NCI-H1092 treated with DMSO at 0.1 percent for 48 hours (cell line): Measurements from ENCODE around the gene L3MBTL2.
A peak's percentile ranks its signal among the peaks of the same experiment; 100 is the strongest.
"Not testable (repeated sequence)": the region's sequence is repeated elsewhere in the genome, so short reads cannot be mapped to it uniquely, and the experiment has no call there.

Experiments
- DNase-seq: peaks from one replicate; lab custom pipeline; 2025; lab: John Stamatoyannopoulos, UW

Gene L3MBTL2

GRCh38 chr22:41204992-41205900 is at the start of gene L3MBTL2:
Gene L3MBTL2, plus strand, starts transcription at chr22:41205312. Its CDS starts 51 bp downstream, at chr22:41205363.
- DNase-seq: peak; percentile 96

GRCh38 chr22:41157083-41157482 is 48.0 kb upstream of the L3MBTL2 start:
- DNase-seq: no peak

GRCh38 chr22:41169157-41169556 is 36.0 kb upstream of the L3MBTL2 start:
- no peak for DNase-seq

- no peak for DNase-seq
These were observed 33.1 kb upstream of the L3MBTL2 start for GRCh38 chr22:41171996-41172395.

GRCh38 chr22:41175546-41175945 is 29.6 kb upstream of the L3MBTL2 start:
- DNase-seq: no peak

- DNase-seq: no peak
These were observed 28.0 kb upstream of the L3MBTL2 start for GRCh38 chr22:41177040-41177621.

- no peak for DNase-seq
These were observed 27.3 kb upstream of the L3MBTL2 start for GRCh38 chr22:41177622-41178424.

GRCh38 chr22:41178425-41178975 is 26.6 kb upstream of the L3MBTL2 start:
- no peak for DNase-seq

GRCh38 chr22:41180362-41180761 is 24.8 kb upstream of the L3MBTL2 start:
- DNase-seq: not testable (repeated sequence)

GRCh38 chr22:41180926-41181325 is 24.2 kb upstream of the L3MBTL2 start:
- DNase-seq: no peak

GRCh38 chr22:41181349-41182241 is 23.5 kb upstream of the L3MBTL2 start:
- no peak for DNase-seq

- DNase-seq: no peak
These were observed 20.4 kb upstream of the L3MBTL2 start for GRCh38 chr22:41184679-41185078.

GRCh38 chr22:41191467-41191866 is 13.6 kb upstream of the L3MBTL2 start:
- no peak for DNase-seq

- DNase-seq: no peak
These were observed 11.3 kb upstream of the L3MBTL2 start for GRCh38 chr22:41193829-41194228.

GRCh38 chr22:41197038-41197972 is 7.8 kb upstream of the L3MBTL2 start:
- peak; percentile 78 for DNase-seq

GRCh38 chr22:41198027-41198580 is 7.0 kb upstream of the L3MBTL2 start:
- no peak for DNase-seq

- DNase-seq: no peak
These were observed 4.0 kb upstream of the L3MBTL2 start for GRCh38 chr22:41201141-41201540.

GRCh38 chr22:41203118-41203517 is 2.0 kb upstream of the L3MBTL2 start:
- DNase-seq: no peak

GRCh38 chr22:41204066-41204465 is 1.0 kb upstream of the L3MBTL2 start:
- DNase-seq: no peak

GRCh38 chr22:41206719-41207118 is 1.6 kb downstream of the L3MBTL2 start:
- DNase-seq: no peak
